K562 (cell line): Measurements from ENCODE around the gene NT5C2. TPM values are rescaled to one million over a fixed set of nuclear protein-coding genes. Genes with fewer than 3 reads are reported as not detected.

Source experiments
- ATF7 ChIP-seq: fragments of 450-650 bp; IDR thresholded peaks from 2 replicates; pipeline ENCODE4 v1.7.1; 2014; ENCODE audit warnings: mild to moderate bottlenecking, moderate library complexity
- DPF2 ChIP-seq: fragments of 450-650 bp; IDR thresholded peaks from 2 replicates; pipeline ENCODE4 v1.6.1; 2016
- RCOR1 ChIP-seq, 2 experiments: IDR thresholded peaks; 2 replicates each; pipeline ENCODE4 v1.6.1; 2012; ENCODE audit warnings: low read depth in 2 of 2, low read length in 2 of 2, borderline replicate concordance in 1 of 2, improper control_type of control experiment in 1 of 2
- SIX5 ChIP-seq, 2 experiments: IDR thresholded peaks; 2 replicates each; pipeline ENCODE4 v1.6.1; 2011; ENCODE audit warnings: low read length in 2 of 2, borderline replicate concordance in 1 of 2, low read depth in 1 of 2, mild to moderate bottlenecking in 1 of 2, moderate library complexity in 1 of 2; ENCODE audit not compliant: insufficient read depth in 1 of 2
- SMARCC2 ChIP-seq: fragments of 450-650 bp; IDR thresholded peaks from 2 replicates; pipeline ENCODE4 v1.6.1; 2017; ENCODE audit warnings: antibody characterized with exemption, moderate library complexity, mild to moderate bottlenecking, low read depth
- ZNF707 ChIP-seq: fragments of 250-450 bp; sonication (Bioruptor Pico); conservative IDR thresholded peaks from 2 replicates; pipeline ENCODE4 v1.8.0; 2022; ENCODE audit warnings: inconsistent platforms, mild to moderate bottlenecking, moderate library complexity
- ZNF79 ChIP-seq: fragments of 250-450 bp; sonication (Bioruptor Pico); IDR thresholded peaks from 2 replicates; pipeline ENCODE4 v1.4.0; 2020; ENCODE audit warnings: low read depth, mild to moderate bottlenecking, moderate library complexity
- polyA plus RNA-seq, 8 experiments: library from polyadenylated mRNA; depleted of rRNA in 4 of 8; stranded (reverse) in 5 of 8; unstranded in 3 of 8; fragments of >200 nt; fragmentation: Nextera tagmentation in 2 of 8; fragmentation: Illumina TruSeq in 1 of 8; extraction: Ambion mirVana in 2 of 8; extraction: Trizol in 1 of 8; gene quantifications; 2 replicates each; pipeline versions ENCODE4 v1.2.1 to v1.2.3, GENCODE V29; 2011 to 2014; ENCODE audit warnings: inconsistent platforms in 1 of 8, missing spikeins in 1 of 8
- total RNA-seq, 7 experiments: library from RNA; depleted of rRNA in 6 of 7; stranded (reverse); fragments of >200 nt in 6 of 7; fragmentation: Illumina TruSeq in 2 of 7; extraction: Trizol in 2 of 7; gene quantifications; 2 replicates each; pipeline versions ENCODE4 v1.2.1 to v1.2.3, GENCODE V29; 2011 to 2021; ENCODE audit warnings: low replicate concordance in 1 of 7
- TF ChIP-seq, protein P1 (sequence below): fragments of 450-650 bp; IDR thresholded peaks from 2 replicates; pipeline ENCODE4 v1.6.1; 2017; ENCODE audit warnings: antibody characterized with exemption, mild to moderate bottlenecking
- TF ChIP-seq, protein P2 (sequence below): fragments of 450-650 bp; IDR thresholded peaks from 2 replicates; pipeline ENCODE4 v1.6.1; 2017; ENCODE audit warnings: mild to moderate bottlenecking, moderate library complexity
- TF ChIP-seq, protein P3 (sequence below): sonication (generic); formaldehyde crosslinking; IDR thresholded peaks from 2 replicates; pipeline ENCODE4 v1.9.0; 2022; ENCODE audit warnings: mild to moderate bottlenecking, missing genetic modification reagents
- TF ChIP-seq, protein P4 (sequence below): IDR thresholded peaks from 2 replicates; pipeline ENCODE4 v1.6.1; 2012; ENCODE audit warnings: low read depth, low read length, improper control_type of control experiment, borderline replicate concordance
- TF ChIP-seq, protein P5 (sequence below): fragments of 200-800 bp; sonication (Bioruptor generic); IDR thresholded peaks from 2 replicates; pipeline ENCODE4 v1.6.1; 2016; ENCODE audit warnings: missing genetic modification characterization, missing compliant biosample characterization

The NT5C2 gene
- total and polyA plus RNA-seq, 9 of the 15 experiments (the other 6 are each of a cell fraction or from before 2014, with no cell fraction given) = 11.3 to 45.2 (median 27.7) TPM

DNA sequence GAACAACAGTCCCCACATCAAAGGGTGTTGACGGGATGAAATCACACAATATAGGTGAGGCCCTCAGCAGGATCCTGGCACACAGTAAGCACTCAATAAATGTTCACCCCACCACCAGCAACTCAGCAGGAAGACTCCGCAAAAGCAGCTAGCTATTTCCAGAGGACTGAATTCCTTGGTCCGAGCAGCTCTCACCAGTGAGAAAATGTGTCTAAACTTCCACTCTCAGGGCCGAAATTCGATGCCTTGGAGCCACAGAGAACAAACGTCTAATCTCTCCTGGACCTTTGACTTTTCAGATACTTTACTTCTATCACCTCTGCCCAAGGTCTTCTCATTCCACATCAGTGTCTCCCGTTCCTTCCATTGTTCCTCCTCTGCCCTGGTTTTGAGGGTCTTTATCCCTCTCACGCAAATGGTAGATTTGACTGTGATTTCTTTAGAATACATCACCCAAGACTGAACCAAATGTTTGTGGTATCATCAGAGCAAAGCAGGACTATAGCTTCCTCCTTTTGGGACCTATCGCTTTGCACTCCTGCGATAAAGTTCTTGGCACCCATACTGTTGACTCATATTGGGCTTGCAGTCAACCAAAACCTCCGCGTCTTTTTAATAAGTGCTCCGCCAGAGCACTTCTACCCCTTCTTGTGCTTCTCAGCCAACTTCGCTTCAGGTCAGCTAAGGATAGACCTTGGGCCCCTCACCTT lies 903 bp upstream of the NT5C2 start (continued):
- TF ChIP-seq, protein P1, sequence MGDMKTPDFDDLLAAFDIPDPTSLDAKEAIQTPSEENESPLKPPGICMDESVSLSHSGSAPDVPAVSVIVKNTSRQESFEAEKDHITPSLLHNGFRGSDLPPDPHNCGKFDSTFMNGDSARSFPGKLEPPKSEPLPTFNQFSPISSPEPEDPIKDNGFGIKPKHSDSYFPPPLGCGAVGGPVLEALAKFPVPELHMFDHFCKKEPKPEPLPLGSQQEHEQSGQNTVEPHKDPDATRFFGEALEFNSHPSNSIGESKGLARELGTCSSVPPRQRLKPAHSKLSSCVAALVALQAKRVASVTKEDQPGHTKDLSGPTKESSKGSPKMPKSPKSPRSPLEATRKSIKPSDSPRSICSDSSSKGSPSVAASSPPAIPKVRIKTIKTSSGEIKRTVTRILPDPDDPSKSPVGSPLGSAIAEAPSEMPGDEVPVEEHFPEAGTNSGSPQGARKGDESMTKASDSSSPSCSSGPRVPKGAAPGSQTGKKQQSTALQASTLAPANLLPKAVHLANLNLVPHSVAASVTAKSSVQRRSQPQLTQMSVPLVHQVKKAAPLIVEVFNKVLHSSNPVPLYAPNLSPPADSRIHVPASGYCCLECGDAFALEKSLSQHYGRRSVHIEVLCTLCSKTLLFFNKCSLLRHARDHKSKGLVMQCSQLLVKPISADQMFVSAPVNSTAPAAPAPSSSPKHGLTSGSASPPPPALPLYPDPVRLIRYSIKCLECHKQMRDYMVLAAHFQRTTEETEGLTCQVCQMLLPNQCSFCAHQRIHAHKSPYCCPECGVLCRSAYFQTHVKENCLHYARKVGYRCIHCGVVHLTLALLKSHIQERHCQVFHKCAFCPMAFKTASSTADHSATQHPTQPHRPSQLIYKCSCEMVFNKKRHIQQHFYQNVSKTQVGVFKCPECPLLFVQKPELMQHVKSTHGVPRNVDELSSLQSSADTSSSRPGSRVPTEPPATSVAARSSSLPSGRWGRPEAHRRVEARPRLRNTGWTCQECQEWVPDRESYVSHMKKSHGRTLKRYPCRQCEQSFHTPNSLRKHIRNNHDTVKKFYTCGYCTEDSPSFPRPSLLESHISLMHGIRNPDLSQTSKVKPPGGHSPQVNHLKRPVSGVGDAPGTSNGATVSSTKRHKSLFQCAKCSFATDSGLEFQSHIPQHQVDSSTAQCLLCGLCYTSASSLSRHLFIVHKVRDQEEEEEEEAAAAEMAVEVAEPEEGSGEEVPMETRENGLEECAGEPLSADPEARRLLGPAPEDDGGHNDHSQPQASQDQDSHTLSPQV = 0 out of 2 replicates have a peak, but pooled peaks have one; percentile 19
- TF ChIP-seq SMARCC2 = no peak
- peak; percentile 79 for TF ChIP-seq DPF2
- peak; percentile 35; the same call in 1 of the 2 replicates for TF ChIP-seq ATF7
- TF ChIP-seq, protein P2, sequence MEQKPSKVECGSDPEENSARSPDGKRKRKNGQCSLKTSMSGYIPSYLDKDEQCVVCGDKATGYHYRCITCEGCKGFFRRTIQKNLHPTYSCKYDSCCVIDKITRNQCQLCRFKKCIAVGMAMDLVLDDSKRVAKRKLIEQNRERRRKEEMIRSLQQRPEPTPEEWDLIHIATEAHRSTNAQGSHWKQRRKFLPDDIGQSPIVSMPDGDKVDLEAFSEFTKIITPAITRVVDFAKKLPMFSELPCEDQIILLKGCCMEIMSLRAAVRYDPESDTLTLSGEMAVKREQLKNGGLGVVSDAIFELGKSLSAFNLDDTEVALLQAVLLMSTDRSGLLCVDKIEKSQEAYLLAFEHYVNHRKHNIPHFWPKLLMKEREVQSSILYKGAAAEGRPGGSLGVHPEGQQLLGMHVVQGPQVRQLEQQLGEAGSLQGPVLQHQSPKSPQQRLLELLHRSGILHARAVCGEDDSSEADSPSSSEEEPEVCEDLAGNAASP = no peak
- TF ChIP-seq RCOR1 (IDR thresholded peaks at IDR 0.05; ENCODE audit: borderline replicate concordance in 1 of 2, low read depth in 2 of 2, low read length in 2 of 2) = peak; percentile 58 to 94; a peak in 3 of 4 replicates
- TF ChIP-seq ZNF79 (CRISPR knock-in tag) = no peak
- TF ChIP-seq, protein P3, sequence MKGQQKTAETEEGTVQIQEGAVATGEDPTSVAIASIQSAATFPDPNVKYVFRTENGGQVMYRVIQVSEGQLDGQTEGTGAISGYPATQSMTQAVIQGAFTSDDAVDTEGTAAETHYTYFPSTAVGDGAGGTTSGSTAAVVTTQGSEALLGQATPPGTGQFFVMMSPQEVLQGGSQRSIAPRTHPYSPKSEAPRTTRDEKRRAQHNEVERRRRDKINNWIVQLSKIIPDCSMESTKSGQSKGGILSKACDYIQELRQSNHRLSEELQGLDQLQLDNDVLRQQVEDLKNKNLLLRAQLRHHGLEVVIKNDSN = no peak
- TF ChIP-seq, protein P4, sequence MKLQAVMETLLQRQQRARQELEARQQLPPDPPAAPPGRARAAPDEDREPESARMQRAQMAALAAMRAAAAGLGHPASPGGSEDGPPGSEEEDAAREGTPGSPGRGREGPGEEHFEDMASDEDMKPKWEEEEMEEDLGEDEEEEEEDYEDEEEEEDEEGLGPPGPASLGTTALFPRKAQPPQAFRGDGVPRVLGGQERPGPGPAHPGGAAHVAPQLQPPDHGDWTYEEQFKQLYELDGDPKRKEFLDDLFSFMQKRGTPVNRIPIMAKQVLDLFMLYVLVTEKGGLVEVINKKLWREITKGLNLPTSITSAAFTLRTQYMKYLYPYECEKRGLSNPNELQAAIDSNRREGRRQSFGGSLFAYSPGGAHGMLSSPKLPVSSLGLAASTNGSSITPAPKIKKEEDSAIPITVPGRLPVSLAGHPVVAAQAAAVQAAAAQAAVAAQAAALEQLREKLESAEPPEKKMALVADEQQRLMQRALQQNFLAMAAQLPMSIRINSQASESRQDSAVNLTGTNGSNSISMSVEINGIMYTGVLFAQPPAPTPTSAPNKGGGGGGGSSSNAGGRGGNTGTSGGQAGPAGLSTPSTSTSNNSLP = no peak
- TF ChIP-seq, protein P5, sequence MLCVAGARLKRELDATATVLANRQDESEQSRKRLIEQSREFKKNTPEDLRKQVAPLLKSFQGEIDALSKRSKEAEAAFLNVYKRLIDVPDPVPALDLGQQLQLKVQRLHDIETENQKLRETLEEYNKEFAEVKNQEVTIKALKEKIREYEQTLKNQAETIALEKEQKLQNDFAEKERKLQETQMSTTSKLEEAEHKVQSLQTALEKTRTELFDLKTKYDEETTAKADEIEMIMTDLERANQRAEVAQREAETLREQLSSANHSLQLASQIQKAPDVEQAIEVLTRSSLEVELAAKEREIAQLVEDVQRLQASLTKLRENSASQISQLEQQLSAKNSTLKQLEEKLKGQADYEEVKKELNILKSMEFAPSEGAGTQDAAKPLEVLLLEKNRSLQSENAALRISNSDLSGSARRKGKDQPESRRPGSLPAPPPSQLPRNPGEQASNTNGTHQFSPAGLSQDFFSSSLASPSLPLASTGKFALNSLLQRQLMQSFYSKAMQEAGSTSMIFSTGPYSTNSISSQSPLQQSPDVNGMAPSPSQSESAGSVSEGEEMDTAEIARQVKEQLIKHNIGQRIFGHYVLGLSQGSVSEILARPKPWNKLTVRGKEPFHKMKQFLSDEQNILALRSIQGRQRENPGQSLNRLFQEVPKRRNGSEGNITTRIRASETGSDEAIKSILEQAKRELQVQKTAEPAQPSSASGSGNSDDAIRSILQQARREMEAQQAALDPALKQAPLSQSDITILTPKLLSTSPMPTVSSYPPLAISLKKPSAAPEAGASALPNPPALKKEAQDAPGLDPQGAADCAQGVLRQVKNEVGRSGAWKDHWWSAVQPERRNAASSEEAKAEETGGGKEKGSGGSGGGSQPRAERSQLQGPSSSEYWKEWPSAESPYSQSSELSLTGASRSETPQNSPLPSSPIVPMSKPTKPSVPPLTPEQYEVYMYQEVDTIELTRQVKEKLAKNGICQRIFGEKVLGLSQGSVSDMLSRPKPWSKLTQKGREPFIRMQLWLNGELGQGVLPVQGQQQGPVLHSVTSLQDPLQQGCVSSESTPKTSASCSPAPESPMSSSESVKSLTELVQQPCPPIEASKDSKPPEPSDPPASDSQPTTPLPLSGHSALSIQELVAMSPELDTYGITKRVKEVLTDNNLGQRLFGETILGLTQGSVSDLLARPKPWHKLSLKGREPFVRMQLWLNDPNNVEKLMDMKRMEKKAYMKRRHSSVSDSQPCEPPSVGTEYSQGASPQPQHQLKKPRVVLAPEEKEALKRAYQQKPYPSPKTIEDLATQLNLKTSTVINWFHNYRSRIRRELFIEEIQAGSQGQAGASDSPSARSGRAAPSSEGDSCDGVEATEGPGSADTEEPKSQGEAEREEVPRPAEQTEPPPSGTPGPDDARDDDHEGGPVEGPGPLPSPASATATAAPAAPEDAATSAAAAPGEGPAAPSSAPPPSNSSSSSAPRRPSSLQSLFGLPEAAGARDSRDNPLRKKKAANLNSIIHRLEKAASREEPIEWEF (CRISPR knock-in tag) = no peak
- no peak for TF ChIP-seq SIX5 (IDR thresholded peaks at IDR 0.05; ENCODE audit: borderline replicate concordance in 1 of 2, insufficient read depth in 1 of 2, low read depth in 1 of 2, low read length in 2 of 2)
- TF ChIP-seq ZNF707 (CRISPR knock-in tag) = no peak
